COR-L47 (cell line): Measurements from ENCODE around the gene TMA7B.

Source experiments
- DNase-seq: peaks from one replicate; lab custom pipeline; 2025; lab: John Stamatoyannopoulos, UW

TMA7B gene

DNA sequence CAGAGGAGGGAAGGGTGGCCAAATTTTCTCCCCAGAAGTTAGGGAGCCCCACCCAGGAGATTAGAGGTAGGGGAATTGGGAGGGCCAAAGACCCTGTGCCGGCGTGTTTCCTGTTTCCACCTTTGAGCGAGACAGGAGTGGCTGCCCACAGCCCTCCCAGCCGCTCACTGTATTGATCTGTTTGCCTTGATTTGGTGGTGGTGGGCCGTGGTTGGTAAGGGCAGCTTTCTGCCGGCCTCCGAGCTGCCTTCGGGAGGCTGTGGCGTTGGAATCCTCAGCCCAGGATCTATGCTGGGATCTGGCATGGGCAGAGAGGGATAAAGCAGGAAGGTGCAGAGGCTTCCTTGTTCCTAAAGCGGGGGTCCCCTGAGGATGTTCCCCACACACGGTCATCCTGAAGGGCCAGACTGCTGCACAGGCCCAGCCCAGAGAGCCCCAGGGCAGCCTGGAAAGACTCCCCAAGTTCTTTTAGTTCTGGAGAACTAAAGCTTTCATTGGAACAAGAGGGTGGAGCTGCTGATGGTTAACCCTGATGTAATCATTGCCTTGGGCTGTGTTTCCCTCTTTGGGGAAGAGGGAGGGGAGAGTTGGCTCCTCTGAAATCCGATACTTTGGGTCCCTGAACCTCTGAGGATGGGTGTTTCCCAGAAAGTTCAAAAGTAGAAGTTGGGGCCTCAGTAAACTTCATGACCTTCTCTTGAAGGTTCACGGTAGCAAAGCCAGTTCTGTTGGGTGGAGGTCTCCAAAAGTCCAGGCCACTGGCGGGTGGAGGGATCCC, 41.8 kb downstream of the TMA7B start:
- DNase-seq: no peak

DNA sequence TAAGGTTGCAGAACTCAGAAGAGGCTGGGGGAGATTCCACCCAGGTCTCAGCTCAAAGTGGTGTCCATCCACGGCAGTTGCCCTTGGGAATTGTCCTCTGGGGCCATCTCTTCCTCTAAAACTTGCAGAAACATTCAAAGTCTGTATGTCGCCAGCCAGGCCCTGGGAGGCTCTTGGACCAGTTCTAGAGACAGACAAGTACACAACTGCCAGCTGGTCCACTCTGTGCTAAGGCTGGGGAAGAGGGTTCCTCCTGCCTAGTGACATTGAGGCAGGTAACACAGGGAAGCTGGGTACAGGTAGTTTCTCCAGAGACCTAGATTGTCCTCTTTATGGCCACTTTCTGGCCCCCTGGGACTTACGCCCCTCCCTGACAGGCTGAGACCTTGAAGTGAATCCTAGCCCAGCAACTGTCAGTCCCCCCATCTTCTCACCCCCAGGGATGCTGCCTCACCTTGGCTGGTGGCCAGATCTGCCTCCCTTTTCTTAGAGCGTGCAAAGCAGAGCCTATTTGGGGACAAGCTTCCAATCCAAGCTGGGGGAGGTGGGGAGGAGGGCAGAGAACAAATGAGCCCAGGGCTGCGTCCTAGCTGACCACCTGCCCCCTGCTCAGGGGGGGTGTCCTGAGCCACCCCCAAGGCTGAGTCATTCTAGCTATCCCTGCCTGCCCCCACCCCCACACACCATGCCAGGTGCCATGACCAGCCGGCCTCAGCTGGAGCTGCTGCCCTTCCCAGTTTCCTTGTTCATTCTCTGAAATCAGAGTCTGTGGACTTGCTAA, 42.9 kb downstream of the TMA7B start:
- peak; percentile 74 for DNase-seq

DNA sequence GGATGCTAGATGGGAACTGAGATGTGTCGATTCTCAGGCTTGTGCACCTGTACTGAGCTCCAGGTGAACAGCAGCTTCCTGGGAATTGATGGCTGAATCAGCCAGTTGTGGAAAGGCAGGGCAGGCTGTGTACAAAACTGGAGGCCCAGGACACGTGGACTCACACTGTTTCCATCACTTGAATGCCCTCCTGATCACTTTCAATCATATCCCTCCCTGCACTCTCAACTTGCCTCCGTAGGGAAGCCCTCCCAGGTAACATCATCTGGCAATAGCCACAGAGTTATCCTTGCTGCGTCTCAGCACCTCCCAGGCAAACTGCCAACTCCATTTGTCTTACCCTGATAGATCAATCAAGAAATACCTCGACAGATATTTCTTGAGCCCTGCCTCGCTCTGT, 44.6 kb downstream of the TMA7B start:
- DNase-seq: peak; percentile 67

DNA sequence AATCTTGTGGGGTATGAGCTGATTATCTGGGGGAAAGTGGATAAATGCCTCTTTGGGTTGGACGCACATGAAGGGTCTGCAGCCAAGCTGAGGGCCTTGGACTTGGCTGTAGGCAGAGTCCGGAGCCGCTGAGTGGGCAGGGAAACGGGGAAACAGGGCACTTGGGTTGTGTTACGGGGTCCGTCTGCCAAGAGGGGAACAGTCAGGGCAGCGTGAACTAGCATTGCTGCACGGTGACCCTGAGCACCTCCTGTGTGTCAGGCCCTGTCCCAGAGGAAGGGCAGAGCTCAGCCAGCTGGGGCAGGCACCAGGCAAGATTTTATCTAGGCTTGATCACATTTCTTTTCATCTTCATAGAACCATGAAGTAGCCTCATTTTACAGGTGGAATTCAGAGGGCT, 46.4 kb downstream of the TMA7B start:
- DNase-seq: no peak

DNA sequence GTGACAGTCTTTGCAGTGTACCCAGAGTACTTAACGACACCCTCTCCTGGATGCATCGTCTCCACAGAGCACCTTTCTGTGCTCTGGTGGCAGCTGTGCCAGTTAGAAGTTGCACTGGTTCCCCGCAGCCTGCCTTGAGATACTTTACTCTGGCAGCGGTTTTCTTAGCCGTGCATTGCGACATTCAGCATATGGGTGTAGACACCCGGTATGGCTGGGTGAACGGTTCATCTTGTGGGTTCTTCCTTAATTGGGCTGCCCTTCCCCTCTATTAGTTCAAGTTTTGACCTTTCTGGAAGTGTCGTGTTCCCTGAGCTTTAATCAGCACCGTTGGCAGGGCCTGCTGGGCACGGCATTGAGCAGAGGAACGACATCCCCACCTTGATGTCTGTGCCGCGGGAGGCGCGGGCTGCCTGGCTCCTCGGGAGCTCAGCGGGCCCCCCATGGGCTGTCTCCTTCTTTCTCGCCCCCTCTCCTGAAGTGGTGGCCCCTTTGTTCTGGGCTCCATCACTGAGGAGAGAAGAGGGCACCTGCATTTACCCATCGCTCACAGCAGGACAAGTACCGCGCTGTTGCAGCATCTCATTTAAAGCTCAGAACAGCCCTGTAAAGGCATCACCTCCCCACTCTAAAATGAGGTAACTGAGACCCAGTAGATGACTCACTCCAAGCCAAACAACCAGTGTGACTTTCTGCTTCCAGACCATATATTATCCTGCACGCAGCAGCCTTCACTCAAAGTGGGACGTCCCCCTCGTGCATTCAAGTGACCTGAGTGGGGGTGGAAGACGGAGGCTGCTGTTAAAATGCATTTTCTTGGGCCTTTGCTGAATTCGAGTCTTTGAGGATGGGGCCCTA, 47.9 kb downstream of the TMA7B start:
- DNase-seq: no peak

DNA sequence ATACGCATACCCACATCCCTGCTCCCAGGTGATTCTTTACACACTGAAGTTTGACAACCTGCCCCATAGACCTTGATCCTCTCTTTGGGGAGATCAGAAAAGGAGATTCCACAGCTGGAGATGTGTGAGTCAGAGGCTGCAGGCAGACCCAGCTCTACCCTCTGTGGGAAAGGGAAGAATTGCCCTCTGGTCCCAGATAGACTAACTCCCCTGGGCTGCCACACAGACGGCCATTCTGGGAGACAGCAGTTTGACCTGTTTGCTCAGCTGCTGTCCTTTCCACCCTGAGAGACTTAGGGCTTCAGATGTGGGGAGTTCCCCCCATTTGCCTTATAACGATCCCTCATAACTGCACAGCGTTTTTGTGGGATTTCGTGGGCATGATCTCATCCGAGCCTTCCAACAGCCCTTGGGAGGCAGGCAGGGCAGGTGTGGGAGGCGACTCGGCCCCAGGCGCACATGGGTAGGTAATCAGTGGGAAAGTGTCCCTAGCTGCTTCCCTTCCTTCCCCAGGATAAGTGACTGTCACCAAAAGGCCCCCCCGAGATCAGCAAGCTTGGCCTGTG, 48.6 kb downstream of the TMA7B start:
- DNase-seq: no peak

DNA sequence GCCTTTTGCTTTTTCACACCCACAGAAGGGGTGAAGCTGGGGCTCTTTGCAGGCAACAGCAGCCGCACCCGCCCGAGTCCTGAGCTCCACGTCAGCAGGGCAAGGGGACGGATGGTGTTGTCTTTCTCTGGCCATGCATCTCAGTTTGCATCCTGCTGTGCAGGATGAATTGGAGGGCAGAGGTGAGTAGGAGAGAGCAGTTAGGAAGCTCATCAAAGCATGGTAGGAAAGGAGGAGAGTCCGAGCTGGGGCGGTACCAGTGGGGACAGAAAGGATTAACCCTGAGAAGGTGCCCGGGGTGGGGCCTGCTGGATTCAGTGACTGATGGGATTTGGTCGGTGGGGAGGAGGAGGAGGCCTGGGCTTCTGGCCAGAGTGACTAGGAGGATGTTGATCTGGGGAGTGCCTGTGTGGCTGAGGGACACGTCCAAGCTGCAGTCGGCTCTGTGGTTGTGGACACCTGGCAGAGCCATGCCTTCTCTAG, 49.1 kb downstream of the TMA7B start:
- peak; percentile 87 for DNase-seq

DNA sequence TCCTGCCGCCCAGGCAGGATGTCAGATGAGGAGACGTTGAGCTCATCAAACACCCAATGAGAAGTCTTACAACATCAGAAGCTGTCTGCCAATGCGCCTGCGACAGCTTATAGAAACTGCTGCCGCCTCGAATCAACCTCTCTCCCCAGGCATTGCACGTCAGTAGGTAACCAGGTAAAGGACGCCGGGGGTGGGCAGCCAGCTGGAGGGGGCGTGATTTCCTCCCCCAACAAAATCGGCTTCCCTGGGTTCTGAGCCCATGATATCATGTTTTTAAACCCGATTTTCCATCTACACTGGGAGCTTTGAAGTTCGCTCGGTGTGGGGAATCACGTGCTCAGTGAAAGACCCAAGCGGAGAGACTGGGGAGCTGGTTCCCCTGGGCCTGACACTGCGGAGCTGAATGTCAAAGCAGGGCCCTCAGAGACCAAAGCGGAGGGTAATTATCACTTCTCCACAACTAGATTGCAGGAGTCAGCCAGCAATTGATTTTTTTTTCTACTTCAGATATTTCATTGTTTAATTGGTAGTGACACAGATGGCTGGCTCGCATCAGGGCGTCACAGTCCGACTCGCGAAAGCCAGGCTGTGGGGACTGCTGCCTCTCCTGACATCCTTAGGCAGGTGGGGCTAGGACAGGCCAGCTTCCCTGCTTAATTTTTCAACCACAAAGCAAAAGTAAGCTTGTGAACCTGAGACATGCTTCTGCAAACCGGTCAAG, 49.9 kb downstream of the TMA7B start:
- peak; percentile 77 for DNase-seq

DNA sequence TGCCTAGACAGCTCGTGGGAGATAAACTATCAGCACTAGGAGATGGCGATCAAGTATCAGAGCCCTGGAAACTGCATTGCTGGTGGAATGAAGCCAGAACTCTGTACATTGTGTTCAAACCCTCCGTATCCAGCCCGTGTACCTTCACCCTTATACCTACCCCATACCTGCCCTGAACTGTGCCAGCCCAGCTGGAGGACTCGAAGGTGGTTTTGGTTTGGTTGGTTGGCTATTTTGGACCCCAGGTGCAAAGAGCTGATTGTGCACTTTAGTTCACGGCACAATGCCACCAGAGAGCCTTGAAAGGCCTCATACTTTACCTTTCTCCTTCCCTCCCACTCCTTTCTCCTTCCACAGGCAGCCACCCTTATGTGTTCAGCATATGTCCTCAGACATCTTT, 50.5 kb downstream of the TMA7B start:
- no peak for DNase-seq
